Ramos (cell line): ENCODE data around the gene STK4.
"Not testable (repeated sequence)": the region's sequence is repeated elsewhere in the genome, so short reads cannot be mapped to it uniquely, and the experiment has no call there.

Source experiments
- in situ Hi-C: fragments of 300-500 bp; cut with MboI; formaldehyde crosslinking; loops from one replicate; pipeline ENCODE4 v1.14.3; 2022; ENCODE audit warnings: low sequenced_read_pairs; ENCODE audit not compliant: unreplicated experiment

STK4 gene

GRCh38 chr20:44979090-44979621 is 12.8 kb downstream of the STK4 start:
- in situ Hi-C loops = no loop called here

GRCh38 chr20:44981736-44982406 is 15.6 kb downstream of the STK4 start:
- in situ Hi-C loops = no loop called here

GRCh38 chr20:44983093-44983674 is 16.9 kb downstream of the STK4 start:
- in situ Hi-C loops = no loop called here

- in situ Hi-C loops = no loop called here
Measured at GRCh38 chr20:44988631-44989171, 22.4 kb downstream of the STK4 start.

GRCh38 chr20:44990425-44990824 is 24.1 kb downstream of the STK4 start:
- in situ Hi-C loops = no loop called here

GRCh38 chr20:44990957-44991356 is 24.6 kb downstream of the STK4 start:
- in situ Hi-C loops = no loop called here

- in situ Hi-C loops = no loop called here
Measured at GRCh38 chr20:44993343-44993742, 27.0 kb downstream of the STK4 start.

DNA sequence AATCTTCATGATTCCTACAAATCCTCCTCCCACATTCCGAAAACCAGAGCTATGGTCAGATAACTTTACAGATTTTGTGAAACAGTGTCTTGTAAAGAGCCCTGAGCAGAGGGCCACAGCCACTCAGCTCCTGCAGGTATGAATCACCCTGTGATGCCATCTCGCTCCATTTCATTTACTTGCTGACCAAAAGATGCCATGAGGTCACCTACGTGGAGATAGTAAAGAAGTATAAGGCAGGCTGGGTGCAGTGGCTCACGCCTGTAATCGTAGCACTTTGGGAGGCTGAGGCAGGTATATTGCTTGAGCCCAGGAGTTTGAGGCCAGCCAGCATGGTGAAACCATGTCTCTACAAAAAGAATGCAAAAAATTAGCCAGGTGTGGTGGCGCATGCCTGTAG is 30.9 kb downstream of the STK4 start:
- in situ Hi-C loops = no loop called here

DNA sequence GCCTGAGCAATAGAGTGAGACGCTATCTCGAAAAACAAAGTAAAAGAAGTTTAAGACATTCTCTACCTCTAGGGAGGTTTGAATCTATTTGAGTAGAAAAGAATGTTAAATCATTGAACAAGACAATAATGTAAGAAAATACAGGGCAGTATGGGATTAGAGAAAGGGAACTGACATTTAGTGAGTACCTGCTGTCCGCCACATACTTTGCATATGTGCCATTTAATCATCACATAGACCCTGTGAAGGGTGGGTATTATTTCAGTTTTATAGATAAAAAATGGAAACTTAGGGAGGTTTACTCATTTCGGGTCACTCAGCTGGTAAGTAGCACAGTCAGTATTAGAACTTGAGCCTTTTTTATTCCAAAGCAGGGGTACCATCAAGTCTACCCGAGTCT is 31.4 kb downstream of the STK4 start:
- in situ Hi-C loops = no loop called here

DNA sequence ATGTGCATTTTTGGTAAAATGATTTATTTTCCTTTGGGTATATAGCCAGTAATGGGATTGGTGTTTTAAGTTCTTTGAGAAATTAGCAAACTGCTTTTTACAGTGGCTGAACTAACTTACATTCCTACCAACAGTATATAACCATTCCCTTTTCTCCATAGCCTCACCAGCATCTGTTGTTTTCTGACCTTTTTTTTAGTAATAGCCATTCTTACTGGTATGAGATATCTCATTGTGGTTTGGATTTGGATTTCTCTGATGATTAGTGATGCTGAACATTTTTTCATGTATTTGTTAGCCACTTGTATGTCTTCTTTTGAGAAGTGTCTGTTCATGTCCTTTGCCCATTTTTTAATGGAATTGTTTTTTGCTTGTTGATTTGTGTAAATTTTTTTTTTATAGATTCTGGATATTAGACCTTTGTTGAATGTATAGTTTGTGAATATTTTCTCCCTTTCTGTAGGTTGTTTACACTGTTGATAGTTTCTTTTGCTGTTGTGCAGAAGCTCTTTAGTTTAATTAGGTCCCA is 42.3 kb downstream of the STK4 start:
- in situ Hi-C loops = no loop called here

DNA sequence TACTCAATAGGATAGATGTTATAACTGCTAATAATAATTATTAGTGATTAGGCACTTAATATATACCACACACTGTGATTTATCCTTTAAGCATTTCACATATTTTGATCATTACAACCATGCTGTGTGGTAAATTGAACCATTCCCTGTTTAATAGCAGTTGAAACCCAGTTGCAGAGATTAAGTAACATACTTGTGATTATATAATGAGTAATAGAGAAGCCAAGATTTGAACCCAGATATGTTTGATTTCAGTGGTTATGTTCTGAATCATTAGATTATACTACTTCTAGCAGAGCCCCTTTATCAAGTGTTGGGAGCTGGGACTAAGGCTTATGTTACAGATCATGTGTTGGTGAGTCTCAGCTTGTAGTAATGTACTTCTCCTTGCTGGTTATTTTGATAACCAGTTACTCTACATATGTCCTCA is 44.1 kb downstream of the STK4 start:
- in situ Hi-C loops = no loop called here

- in situ Hi-C loops = no loop called here
Measured at GRCh38 chr20:45011108-45011526, 44.8 kb downstream of the STK4 start.

DNA sequence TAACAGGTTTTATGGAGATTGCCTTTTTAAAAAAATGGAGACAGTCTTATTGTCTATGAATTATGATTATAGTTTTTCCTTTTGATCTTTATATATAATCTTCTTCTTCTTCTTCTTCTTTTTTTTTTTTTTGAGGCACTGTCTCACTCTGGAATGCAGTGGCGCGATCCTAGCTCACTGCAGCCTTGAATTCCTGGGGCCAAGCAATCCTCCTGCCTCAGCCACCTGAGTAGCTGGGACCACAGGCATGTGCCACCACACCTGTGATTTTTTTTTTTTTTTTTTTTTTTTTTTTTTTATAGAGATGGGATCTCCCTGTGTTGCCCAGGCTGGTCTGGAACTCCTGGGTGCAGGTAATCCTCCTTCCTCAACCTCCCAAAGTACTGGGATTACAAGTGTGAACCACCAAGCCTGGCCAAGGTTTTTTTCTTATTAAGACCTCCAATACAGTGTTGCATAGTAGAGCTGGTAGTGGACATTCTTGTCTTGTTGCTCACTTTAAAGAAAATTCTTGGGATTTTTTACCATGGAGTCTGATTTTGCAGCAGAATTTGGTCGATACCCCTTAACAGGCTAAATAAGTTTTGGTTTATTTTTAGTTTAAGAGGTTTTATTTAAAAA is 46.5 kb downstream of the STK4 start:
- in situ Hi-C loops = no loop called here

DNA sequence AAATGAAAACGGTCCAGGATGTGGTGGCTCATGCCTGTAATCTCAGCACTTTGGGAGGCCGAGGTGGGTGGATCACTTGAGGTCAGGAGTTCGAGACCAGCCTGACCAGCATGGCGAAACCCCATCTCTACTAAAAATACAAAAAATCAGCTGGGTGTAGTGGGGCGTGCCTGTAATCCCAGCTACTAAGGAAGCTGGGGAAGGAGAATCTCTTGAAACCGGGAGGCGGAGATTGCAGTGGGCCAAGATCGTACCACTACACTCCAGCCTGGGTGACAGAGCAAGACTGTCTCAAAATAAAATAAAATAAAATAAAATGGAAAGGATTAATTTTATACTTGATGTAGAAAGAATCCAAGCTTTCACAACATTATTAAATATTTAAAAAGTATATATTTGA is 47.8 kb downstream of the STK4 start:
- in situ Hi-C loops = not testable (repeated sequence)

GRCh38 chr20:45014671-45015415 is 48.5 kb downstream of the STK4 start:
- in situ Hi-C loops = no loop called here

GRCh38 chr20:45016089-45016671 is 49.9 kb downstream of the STK4 start:
- in situ Hi-C loops = no loop called here

GRCh38 chr20:45017281-45017680 is 51.0 kb downstream of the STK4 start:
- in situ Hi-C loops = no loop called here

DNA sequence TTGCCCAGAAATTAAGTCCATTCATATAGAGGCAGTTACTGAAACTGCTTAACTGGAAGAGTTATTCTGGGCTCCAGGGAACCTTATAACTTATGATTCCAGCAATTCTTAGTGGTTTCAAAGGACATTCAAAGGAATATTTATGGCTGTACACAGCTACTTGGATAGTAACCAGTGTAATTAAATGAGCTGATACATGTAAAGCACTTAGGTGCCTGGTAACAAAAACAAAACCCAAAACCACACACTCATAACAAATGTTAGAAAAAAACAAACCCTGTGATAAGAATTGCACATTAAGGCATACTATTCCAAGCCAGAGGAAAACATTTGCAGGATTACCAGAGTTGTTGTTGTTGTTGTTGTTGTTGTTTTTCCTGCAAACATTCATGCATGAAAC is 51.5 kb downstream of the STK4 start:
- in situ Hi-C loops = no loop called here

DNA sequence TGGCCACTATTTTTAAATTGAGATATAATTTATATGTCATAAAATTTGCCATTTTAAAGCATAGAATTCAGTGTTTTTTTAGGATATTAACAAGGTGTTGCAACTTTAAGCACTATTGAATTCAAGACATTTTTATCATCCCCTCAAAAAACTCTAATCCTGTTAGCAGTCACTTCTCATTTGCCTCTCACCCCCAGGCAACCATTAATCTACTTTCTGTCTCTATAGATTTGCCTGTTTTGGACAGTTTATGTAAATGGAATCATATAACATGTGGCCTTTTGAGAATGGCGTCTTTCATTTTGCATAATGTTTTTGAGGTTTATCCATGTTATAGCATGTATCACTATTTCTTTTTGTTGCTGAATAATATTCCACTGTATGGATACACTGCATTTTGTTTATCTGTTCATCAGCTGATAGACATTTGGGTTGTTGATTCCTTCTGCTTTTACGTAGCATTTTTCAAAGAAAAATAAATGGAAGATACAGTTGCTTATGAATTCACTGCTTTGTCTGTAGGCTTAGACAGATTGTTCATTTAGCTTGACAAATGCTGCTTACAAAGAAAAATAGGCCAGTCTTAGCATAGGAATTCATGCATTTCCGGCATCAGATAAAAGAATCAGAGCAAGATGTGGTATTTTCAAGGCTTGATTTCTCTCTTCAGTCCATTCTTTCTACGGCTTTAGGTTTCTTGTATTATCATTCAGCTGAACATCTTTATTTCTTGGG is 52.9 kb downstream of the STK4 start:
- in situ Hi-C loops = no loop called here
